Activated effector memory CD4-positive, alpha-beta T cell treated with anti-CD3 and anti-CD28 coated beads, Interleukin-2, amount 50 U/mL, for 16 hours (primary cell): ENCODE measurements around the gene OR2A14.
"Not testable (repeated sequence)": the region's sequence is repeated elsewhere in the genome, so short reads cannot be mapped to it uniquely, and the experiment has no call there.

Source experiments
- DNase-seq: peaks from one replicate; pipeline ENCODE4 v3.0.0-alpha.2; 2020

The OR2A14 gene

GRCh38 chr7:144122876-144123275 lies at the start of gene OR2A14:
TSS of gene OR2A14 (plus strand) at chr7:144123176. CDS start at chr7:144129113, 5,937 bp downstream.
- DNase-seq = no peak

GRCh38 chr7:144074374-144074773 lies 48.6 kb upstream of the OR2A14 start:
- no peak for DNase-seq

- DNase-seq = no peak
These were observed 37.0 kb upstream of the OR2A14 start, which contains the start of gene OR2A12 for GRCh38 chr7:144085978-144086377. TSS of gene OR2A12 (plus strand) at chr7:144086278. CDS start at chr7:144095108, 8,830 bp downstream.

DNA sequence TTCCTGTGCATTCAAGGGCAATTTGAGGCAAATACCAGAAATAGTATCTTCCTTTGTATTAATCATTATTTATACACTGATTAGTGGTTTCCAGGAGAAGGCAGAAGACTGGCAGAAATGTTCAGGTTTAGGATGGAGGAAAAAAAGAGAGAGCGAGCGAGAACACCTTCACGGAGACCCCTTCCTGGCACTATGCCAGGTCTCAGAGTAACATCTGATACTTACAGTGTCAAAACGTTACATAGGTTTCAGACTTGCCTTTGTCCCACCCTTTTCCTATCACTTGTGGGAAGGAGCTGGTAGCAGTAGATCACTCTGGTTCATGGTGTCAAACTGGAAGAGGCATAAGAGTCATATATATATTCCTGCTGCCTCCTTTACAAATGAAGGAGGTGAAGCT lies 36.2 kb upstream of the OR2A14 start:
- no peak for DNase-seq

GRCh38 chr7:144087230-144087629 lies 35.7 kb upstream of the OR2A14 start:
- no peak for DNase-seq

DNA sequence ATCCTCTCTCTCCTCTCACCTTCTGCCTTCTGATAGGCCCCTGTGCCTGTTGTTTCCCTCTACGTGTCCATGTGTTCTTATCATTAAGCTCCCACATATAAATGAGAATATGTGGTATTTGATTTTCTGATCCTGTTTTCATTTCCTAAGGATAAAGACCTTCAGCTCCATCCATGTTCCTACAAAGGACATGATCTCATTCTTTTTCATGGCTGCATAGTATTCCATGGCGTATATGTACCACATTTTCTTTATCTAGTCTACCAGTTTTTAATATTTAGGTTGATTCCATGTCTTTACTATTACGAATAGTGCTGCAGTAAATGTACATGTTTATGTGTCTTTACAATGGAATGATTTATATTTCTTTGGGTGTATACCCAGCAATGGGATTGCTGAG lies 32.3 kb upstream of the OR2A14 start:
- DNase-seq = no peak

DNA sequence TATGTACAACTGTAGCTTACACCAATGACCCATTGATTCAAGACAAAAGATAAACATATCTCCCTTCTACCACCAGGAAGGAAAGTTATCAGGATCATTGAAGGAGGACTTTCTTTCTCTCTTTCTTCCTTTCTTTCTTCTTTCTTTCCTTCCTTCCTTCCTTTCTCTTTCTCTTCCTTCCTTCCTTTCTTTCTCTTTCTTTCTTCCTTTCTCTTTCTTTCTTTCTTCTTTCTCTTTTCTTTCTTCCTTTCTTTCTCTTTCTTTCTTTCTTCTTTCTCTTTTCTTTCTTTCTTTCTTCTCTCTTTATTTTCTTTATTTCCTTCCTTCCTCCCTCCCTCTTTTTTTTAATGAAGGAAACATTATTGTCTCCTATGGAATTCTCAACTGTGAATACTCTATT lies 24.2 kb upstream of the OR2A14 start:
- no peak for DNase-seq

DNA sequence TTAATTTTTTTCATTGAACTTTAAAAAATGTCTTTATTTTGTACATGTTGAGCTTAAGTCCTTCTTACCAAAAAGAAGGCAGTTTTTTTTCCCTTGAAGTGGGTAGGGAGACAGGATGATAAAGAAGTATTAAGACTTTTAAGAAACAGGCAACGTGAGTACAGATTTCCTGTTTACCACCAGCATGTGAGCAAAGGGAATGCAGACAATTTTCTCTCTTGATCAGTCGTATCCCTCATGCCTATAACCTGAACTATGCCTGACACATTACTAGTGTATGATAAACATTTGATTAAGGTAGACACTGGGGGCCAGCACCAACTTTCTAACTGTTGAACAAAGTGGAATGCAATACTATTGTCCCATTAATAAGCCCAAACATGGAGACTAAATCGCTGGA lies 22.4 kb upstream of the OR2A14 start:
- DNase-seq = no peak

DNA sequence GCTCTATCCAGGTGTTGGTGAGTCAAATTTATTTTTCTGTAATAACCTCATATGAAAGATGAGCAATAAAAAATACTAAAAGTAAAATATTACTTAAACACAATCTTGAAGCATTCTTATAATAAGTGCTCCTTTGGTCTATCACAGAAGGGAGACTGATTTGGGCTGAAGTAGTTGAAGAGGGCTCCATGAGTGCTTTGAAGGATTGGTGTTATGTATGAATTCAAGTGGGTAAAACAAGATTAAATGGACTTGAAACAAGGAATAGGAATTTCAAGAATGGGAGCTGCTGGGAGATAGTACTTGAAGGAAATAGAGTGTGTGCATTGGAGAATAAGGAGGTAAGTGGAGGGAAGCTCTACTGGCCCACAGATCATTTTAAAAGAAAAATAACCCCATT lies 20.9 kb upstream of the OR2A14 start:
- no peak for DNase-seq

DNA sequence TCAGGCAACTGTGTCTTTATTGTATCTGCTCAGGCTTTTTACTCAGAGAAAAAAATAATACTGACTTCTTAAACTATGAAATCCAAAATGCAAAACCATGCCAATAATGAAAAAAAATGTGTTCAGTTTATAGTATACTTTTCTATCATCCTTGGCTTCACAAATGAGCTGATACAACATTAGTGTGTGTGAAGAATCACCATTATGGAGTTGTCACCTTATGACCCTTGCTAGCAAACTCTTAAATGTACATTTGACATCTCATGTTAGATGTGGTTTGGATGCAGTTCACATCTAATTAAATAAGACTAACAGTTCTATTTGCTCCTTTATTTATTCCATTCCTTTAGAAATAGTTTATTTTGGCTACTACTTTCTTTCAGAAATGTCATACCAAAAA lies 17.8 kb upstream of the OR2A14 start:
- DNase-seq = no peak

DNA sequence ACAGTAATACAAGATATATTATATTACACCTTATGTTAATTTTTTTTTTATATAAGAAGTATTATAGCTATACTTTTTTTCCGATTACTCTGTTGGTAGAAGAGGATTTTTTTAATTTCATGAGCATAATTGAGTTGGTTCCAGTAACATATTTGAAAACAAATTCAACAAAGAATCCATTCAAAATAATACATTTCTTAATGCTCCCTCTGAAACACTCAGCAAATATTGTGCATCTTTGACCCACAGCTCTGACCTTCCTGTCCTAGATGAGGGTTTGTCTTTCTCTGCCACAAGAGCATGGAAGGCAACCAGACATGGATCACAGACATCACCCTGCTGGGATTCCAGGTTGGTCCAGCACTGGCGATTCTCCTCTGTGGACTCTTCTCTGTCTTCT lies 13.7 kb upstream of the OR2A14 start, which contains the start of gene OR2A2:
OR2A2 (plus strand) TSS at position 301 of the 400 bp plus-strand sequence; CDS start at position 301, 0 bp downstream.
- DNase-seq = no peak

- DNase-seq = no peak
These were observed 12.7 kb upstream of the OR2A14 start for GRCh38 chr7:144110272-144110671.

DNA sequence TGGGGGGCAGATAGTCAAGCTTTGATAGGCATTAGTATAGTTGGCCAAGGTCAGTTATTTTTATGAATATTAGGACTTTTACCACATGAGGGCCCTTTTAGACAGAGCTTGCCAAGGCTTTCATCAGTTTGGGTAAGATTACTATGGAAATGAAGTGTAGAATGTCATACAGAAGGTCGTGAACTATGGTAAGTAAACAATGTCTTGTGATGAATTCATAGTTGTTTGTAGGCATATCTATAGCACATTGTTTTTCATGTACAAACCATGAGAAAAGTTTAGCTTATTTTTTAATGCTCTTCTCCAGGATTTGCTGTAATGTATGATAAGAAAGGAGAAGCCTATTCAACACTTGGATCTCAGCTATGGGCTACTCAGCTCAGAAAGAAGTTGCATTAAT lies 9.3 kb upstream of the OR2A14 start:
- no peak for DNase-seq

GRCh38 chr7:144118341-144118740 lies 4.6 kb upstream of the OR2A14 start:
- no peak for DNase-seq

DNA sequence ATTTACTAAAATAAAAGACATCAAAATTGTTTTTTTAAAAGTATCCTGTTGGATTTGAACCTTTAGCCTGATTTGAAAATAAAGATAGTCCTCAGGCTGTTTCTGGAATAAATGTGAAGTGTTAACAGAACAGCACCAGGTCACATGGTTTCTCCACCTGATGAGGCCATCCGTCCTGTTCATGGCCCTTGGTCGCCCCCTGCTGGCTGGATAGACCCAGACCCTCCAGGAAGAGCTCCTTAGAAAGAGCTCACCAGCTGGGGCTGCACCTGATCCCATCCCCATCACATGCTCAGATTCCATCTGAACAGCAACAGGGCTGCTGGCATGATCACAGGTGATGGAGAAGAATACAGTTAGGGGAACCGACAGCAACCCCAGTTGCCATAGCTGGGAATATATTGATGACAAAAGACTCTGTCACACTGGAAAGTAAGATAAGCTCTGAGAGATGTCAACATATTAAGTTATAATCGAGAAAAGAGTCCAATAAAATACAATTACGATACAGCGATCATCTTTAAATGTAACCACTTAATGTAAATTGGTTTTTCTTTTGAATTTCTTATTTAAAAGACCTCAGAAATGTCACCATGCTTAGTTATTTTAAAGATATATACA lies 4.8 kb downstream of the OR2A14 start:
- peak; percentile 94 for DNase-seq

DNA sequence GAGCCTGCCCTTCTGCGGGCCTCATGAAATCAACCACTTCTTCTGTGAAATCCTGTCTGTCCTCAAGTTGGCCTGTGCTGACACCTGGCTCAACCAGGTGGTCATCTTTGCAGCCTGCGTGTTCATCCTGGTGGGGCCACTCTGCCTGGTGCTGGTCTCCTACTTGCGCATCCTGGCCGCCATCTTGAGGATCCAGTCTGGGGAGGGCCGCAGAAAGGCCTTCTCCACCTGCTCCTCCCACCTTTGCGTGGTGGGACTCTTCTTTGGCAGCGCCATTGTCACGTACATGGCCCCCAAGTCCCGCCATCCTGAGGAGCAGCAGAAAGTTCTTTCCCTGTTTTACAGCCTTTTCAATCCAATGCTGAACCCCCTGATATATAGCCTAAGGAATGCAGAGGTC lies 6.6 kb downstream of the OR2A14 start:
- DNase-seq = not testable (repeated sequence)

DNA sequence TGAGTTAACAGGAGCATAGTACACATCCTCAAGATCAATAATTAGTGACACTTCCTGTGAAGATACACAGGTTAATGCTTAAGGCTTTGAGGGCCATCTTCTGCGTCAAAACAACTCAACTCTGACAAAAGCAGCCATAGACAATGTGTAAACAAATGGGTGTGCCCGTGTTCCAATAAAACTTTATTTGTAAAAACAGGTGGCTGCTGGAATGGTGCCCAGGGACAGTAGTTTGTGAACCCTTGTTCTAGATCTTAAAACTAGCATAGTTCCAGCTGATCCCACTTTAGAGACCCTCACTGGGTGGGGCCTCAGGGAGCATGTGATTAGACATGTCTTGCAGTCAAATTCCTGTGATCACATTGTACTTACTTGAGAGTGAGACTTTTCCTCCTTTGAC lies 7.8 kb downstream of the OR2A14 start:
- DNase-seq = no peak

GRCh38 chr7:144132262-144132661 lies 9.3 kb downstream of the OR2A14 start:
- no peak for DNase-seq

- DNase-seq = no peak
These were observed 10.3 kb downstream of the OR2A14 start for GRCh38 chr7:144133307-144133706.

DNA sequence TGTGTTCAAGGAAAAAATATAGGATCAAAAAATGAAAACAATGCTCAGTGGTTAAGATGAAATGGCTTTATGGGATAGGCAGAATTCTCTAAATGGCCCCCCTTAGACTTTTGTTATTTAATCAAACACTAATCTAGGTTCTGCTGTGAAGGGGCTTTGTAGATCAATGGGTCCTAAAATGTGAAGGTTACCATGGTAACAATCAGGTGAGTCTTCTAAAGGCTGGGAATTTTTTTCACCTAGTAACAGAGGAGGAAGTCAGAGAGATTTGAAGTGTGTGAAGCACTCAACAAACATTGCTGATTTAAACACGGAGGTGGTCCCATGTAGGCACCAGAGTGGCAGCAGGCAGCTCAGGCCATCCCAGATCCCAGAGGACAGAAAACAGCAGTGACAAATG lies 11.1 kb downstream of the OR2A14 start:
- no peak for DNase-seq

DNA sequence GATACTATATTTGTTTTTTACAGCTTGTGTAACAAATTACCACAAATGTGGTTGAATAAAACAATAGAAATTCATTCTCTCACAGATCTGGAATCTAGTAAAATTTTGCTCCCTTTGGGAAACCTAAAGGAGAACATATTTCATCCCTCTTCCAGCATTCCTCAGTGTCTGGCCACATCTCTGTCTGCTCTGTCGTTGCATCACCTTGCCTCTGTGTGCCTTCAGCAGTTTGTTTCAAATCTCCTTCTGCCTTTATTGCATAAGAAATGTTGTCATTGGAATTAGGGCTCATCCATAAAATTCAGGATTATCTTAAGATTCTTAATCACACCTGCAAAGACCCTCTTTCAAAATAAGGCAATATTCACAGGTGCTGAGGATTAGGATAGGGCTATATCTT lies 14.5 kb downstream of the OR2A14 start:
- no peak for DNase-seq

GRCh38 chr7:144142187-144142586 lies 19.2 kb downstream of the OR2A14 start:
- no peak for DNase-seq

DNA sequence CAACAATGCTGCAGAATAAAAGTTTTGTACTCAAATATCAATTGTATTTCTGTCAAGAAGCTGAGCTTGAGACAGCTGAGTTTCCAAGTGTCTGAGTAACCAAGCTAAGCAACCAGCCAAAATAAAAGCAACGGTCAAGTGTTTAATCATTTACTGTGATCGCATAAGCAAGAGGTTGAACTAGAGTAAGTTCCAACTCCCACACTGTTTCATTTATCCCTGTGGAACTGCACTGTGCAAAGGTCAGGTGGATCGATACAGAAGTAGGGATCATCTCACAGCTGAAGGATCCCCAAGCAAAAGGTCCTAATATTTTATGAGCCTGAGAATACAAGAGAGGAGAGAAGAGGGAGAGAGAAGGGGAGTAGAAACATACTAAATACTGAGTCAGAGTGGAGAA lies 21.4 kb downstream of the OR2A14 start:
- DNase-seq = no peak

GRCh38 chr7:144148224-144148827 lies 25.4 kb downstream of the OR2A14 start:
- DNase-seq = no peak

DNA sequence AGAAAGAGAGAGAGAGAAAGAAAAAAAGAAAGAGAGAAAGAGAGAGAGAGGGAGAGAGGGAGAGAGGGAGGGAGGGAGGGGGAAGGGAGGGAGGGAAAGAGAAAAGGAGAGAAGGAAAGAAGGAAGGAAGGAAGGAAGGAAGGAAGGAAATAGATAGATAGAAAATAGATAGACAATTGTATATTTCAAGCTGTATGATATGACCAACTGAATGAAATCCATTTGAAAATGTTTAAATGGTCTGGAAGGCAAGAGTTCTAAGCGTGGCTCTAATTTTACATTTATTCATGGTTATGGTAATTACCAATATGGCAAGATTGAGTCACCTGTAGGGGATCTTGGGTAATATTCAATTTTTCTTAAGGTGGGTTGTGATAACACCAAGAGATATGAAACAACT lies 35.9 kb downstream of the OR2A14 start:
- no peak for DNase-seq
